ENCODE results near the gene TBC1D21.

The TBC1D21 gene

DNA sequence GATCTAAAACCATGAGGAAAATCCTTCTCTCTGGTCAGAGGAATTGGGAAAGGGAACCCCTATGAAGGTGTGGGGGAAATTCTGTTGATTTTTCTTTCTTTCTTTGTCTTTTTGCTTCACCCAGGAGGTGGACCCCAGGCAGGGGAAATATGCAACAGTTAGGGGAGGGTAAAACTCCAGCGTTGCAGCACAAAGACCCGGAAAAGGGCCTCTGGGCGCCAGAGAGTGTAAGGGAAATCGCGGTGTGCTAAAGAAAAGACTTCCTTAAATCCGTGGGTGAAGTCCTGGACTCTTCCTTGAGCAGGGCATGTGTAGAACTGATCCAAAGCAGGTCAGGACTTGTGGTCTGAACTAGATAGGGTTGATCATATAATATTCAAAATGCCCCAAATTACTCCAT, 11.1 kb upstream of the TBC1D21 start:
- Histone ChIP-seq H3K4me3 (no peak overlapping the region), H3K27ac (no peak overlapping the region), H3K27me3 (peaks cover 0 to 50% of the 10 kb centered on the region in 2 donors), H3K4me1 (no peaks in the 10 kb centered on the region), H3K36me3 (no peaks in the 10 kb centered on the region), H3K9me3 (no peaks in the 10 kb centered on the region)
- intact Hi-C loops (cut with DNase I; ENCODE audit: low total_unique reads): no loop called here
- DNase-seq: no peak
- TF ChIP-seq, protein P1, sequence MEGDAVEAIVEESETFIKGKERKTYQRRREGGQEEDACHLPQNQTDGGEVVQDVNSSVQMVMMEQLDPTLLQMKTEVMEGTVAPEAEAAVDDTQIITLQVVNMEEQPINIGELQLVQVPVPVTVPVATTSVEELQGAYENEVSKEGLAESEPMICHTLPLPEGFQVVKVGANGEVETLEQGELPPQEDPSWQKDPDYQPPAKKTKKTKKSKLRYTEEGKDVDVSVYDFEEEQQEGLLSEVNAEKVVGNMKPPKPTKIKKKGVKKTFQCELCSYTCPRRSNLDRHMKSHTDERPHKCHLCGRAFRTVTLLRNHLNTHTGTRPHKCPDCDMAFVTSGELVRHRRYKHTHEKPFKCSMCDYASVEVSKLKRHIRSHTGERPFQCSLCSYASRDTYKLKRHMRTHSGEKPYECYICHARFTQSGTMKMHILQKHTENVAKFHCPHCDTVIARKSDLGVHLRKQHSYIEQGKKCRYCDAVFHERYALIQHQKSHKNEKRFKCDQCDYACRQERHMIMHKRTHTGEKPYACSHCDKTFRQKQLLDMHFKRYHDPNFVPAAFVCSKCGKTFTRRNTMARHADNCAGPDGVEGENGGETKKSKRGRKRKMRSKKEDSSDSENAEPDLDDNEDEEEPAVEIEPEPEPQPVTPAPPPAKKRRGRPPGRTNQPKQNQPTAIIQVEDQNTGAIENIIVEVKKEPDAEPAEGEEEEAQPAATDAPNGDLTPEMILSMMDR (IDR thresholded peaks at IDR 0.05): no peak

GRCh38 chr15:73865379-73865778, 8.0 kb upstream of the TBC1D21 start:
- H3K36me3 ChIP-seq: no peaks in the 10 kb centered on the region
- H3K4me3 ChIP-seq: no peak overlapping the region
- H3K4me1 ChIP-seq: no peaks in the 10 kb centered on the region
- no peak for DNase-seq
- TF ChIP-seq, protein P1 (IDR thresholded peaks at IDR 0.05): no peak
- H3K27me3 ChIP-seq: peaks cover 0 to 52% of the 10 kb centered on the region in 2 donors
- intact Hi-C loops (cut with DNase I; ENCODE audit: low total_unique reads): no loop called here
- no peaks in the 10 kb centered on the region for H3K9me3 ChIP-seq
- H3K27ac ChIP-seq: no peak overlapping the region

DNA sequence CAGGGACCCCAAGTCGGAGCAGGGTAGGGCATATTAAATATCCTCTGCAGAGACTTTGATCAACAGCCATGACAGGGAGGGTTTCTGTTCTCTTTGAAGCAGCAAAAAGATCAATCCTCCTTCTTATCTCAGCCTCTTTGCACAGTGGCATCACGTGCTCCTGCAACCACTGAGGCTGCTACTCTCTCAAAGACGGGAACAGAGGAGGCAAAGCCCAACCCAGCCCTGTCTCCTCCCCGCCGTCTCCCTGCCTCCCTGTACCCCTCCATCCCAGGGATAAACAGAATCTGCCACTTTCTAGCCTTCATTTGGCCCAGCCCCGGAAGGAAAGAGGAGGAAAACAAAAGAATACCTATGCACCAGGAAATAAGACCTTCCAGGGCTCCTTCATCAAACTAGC, 7.5 kb upstream of the TBC1D21 start:
- Histone ChIP-seq H3K36me3 (no peaks in the 10 kb centered on the region), H3K4me3 (no peak overlapping the region), H3K27ac (no peak overlapping the region), H3K27me3 (peaks cover 0 to 51% of the 10 kb centered on the region in 2 donors), H3K9me3 (no peaks in the 10 kb centered on the region), H3K4me1 (no peaks in the 10 kb centered on the region)
- DNase-seq: peak in 1 of 2 donors; percentile 6
- intact Hi-C loops (cut with DNase I; ENCODE audit: low total_unique reads): no loop called here
- TF ChIP-seq, protein P1 (IDR thresholded peaks at IDR 0.05): no peak

- Histone ChIP-seq H3K4me3 (no peak overlapping the region), H3K4me1 (no peaks in the 10 kb centered on the region), H3K27me3 (peaks cover 0 to 55% of the 10 kb centered on the region in 2 donors), H3K27ac (no peak overlapping the region), H3K9me3 (no peaks in the 10 kb centered on the region), H3K36me3 (no peaks in the 10 kb centered on the region)
- intact Hi-C loops (cut with DNase I; ENCODE audit: low total_unique reads): no loop called here
- TF ChIP-seq, protein P1 (IDR thresholded peaks at IDR 0.05): no peak
- DNase-seq: no peak
Measured at GRCh38 chr15:73866481-73866880, 6.9 kb upstream of the TBC1D21 start.

DNA sequence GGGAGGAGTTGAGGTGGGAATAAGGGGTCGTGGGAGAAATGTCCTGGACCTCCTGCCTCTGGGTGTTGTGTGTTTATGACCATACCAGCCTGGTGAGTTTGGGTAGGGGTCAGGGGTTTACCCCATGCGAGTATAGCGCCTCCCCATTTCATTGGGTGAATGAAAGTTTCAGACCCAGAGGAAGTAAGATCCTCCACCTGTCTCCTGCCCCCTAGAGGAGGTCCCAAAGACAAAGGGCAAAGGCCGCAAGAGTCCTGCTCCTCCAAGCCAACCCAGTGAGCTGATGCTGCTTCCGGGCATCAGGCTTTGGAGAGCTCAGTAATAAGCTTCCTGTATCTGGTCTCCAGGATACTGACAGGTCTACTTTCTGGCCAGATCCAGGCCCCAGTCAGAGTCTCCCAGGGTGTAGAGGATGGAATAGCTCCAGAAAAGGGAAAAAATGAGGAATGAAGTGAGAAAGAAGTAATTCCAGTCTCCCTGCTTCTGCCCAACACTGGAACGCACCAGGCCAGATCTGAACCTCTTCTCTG, 6.4 kb upstream of the TBC1D21 start:
- intact Hi-C loops (cut with DNase I; ENCODE audit: low total_unique reads): no loop called here
- no peak overlapping the region for H3K4me3 ChIP-seq
- H3K27me3 ChIP-seq: peaks cover 0 to 55% of the 10 kb centered on the region in 2 donors
- peak in 1 of 2 donors; percentile 23 for DNase-seq
- TF ChIP-seq, protein P1 (IDR thresholded peaks at IDR 0.05): no peak
- H3K36me3 ChIP-seq: no peaks in the 10 kb centered on the region
- no peaks in the 10 kb centered on the region for H3K9me3 ChIP-seq
- no peaks in the 10 kb centered on the region for H3K4me1 ChIP-seq
- H3K27ac ChIP-seq: no peak overlapping the region

DNA sequence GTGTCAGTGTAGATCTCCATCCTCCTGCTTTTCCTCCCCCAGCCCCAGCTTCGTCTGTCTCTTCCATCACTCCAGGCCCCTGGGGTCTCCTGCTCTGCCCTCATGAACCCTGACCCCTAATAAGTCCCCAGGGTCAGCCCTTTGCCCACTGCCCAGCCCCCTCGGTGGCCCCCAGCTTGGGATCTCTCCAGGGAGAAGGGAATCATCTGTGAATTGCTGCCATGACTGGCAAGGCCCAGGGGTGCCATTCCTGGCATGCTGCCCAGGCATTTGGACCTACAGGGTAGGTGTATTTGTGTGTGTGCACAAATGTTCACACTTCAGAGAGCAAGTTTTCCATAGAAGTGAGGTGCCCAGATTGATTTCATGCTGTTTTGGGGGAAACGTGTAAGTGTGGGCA, 5.9 kb upstream of the TBC1D21 start:
- peak in 1 of 2 donors; percentile 47 for DNase-seq
- no peaks in the 10 kb centered on the region for H3K9me3 ChIP-seq
- TF ChIP-seq, protein P1 (IDR thresholded peaks at IDR 0.05): no peak
- H3K36me3 ChIP-seq: no peaks in the 10 kb centered on the region
- H3K27ac ChIP-seq: no peak overlapping the region
- H3K27me3 ChIP-seq: peaks cover 0 to 55% of the 10 kb centered on the region in 2 donors
- intact Hi-C loops (cut with DNase I; ENCODE audit: low total_unique reads): no loop called here
- H3K4me3 ChIP-seq: no peak overlapping the region
- H3K4me1 ChIP-seq: no peaks in the 10 kb centered on the region
